Right lung (tissue), 5 donors: ENCODE measurements around the gene PSMD2. TPM values are rescaled to one million over a fixed set of nuclear protein-coding genes. Genes with fewer than 3 reads are reported as not detected.

Experiments used
- DNase-seq, 2 donors: peaks; one replicate each; pipeline ENCODE4 v3.0.0-alpha.2; 2013
- polyA plus RNA-seq, 5 donors: library from polyadenylated mRNA; unstranded; fragments of 120-200 nt; gene quantifications; one replicate each; pipeline versions ENCODE4 v1.2.1 to v1.2.3, GENCODE V29; 2013; ENCODE audit warnings: inconsistent platforms in 1 of 5, low replicate concordance in 1 of 5; ENCODE audit not compliant: insufficient read length in 5 of 5, insufficient read depth in 1 of 5

PSMD2 gene
- polyA plus RNA-seq, 5 donors, result 183 to 213 (median 205) TPM

- DNase-seq, result no peak
Observed at GRCh38 chr3:184315543-184315867, 16.5 kb downstream of the PSMD2 start.

- no peak for DNase-seq
Observed at GRCh38 chr3:184315871-184316661, 17.0 kb downstream of the PSMD2 start.

- DNase-seq, result no peak
Observed at GRCh38 chr3:184316792-184317191, 17.8 kb downstream of the PSMD2 start.

GRCh38 chr3:184317201-184317600 lies 18.2 kb downstream of the PSMD2 start:
- DNase-seq, result no peak

- peak; percentile 84 for DNase-seq
Observed at GRCh38 chr3:184320104-184320445, 21.0 kb downstream of the PSMD2 start.

GRCh38 chr3:184321666-184322065 lies 22.6 kb downstream of the PSMD2 start:
- no peak for DNase-seq

- DNase-seq, result no peak
Observed at GRCh38 chr3:184322731-184323487, 23.9 kb downstream of the PSMD2 start.

- no peak for DNase-seq
Observed at GRCh38 chr3:184323696-184324095, 24.7 kb downstream of the PSMD2 start.

GRCh38 chr3:184325269-184325668 lies 26.2 kb downstream of the PSMD2 start:
- no peak for DNase-seq

- DNase-seq, result no peak
Observed at GRCh38 chr3:184325715-184326369, 26.8 kb downstream of the PSMD2 start.

GRCh38 chr3:184327171-184327570 lies 28.1 kb downstream of the PSMD2 start:
- DNase-seq, result no peak

GRCh38 chr3:184328516-184328915 lies 29.5 kb downstream of the PSMD2 start:
- DNase-seq, result no peak

GRCh38 chr3:184332370-184333090 lies 33.5 kb downstream of the PSMD2 start:
- DNase-seq, result no peak

- DNase-seq, result no peak
Observed at GRCh38 chr3:184333190-184333589, 34.1 kb downstream of the PSMD2 start.

- DNase-seq, result no peak
Observed at GRCh38 chr3:184333700-184334099, 34.7 kb downstream of the PSMD2 start.

GRCh38 chr3:184334470-184335158 lies 35.6 kb downstream of the PSMD2 start:
- no peak for DNase-seq

- no peak for DNase-seq
Observed at GRCh38 chr3:184335291-184335660, 36.2 kb downstream of the PSMD2 start.

- peak; percentile 86 to 87 for DNase-seq
Observed at GRCh38 chr3:184335661-184336546, 36.9 kb downstream of the PSMD2 start.

- peak in 1 of 2 donors; percentile 42 for DNase-seq
Observed at GRCh38 chr3:184336547-184337398, 37.7 kb downstream of the PSMD2 start.

- DNase-seq, result no peak
Observed at GRCh38 chr3:184337399-184337714, 38.3 kb downstream of the PSMD2 start, which contains the start of gene FAM131A. Gene FAM131A (plus strand): TSS chr3:184337600. CDS start chr3:184337631, 31 bp downstream.
